CD4-positive, alpha-beta T cell treated with Interferon gamma for 1 hour (primary cell): ENCODE data around the gene SLC7A11.

ENCODE experiments used
- DNase-seq: peaks from one replicate; pipeline ENCODE4 v3.0.0-alpha.2; 2020

SLC7A11 gene

GRCh38 chr4:138242076-138242833 lies at the start of gene SLC7A11:
Gene SLC7A11 (minus strand): TSS chr4:138242349. CDS start chr4:138242069, 280 bp downstream.
- DNase-seq, result peak; percentile 66

- DNase-seq, result no peak
Observed at GRCh38 chr4:138291431-138291830, 49.3 kb upstream of the SLC7A11 start.

DNA sequence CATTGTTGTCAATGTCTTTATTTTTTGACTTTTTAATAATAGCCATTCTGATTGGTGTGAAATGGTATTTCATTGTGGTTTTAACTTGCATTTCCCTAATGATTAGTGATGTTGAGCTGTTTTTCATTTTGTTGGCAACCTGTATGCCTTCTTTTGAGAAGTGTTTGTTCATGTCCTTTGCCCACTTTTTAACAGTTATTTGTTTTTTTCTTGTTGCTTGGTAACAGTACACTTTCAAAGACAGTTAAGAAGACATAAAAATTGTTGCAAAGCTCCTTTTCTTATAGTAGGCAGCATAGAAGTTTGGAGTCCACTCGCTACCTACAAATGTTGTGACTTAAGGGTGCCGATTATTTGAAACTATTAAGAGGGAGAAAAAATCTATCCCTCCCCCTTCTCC lies 48.7 kb upstream of the SLC7A11 start:
- no peak for DNase-seq

DNA sequence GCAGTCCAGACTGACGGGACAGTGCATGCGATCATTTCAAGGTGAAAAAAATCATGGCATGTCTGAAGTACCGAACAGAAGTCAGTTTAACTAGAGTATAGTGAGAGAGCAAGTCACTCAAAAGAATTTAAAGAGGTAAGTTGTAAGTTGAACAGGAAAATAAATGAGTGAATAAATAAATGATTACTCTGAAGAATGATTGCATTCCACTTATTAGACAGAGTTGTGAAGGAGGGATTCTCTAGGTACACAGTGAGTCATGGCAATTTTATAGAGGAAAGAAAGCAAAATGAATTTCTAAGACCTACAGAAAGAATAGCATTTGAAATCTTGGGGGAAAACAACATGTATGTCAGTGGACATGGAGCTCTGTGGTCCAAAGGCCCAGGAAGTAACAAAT lies 37.1 kb upstream of the SLC7A11 start:
- DNase-seq, result no peak

DNA sequence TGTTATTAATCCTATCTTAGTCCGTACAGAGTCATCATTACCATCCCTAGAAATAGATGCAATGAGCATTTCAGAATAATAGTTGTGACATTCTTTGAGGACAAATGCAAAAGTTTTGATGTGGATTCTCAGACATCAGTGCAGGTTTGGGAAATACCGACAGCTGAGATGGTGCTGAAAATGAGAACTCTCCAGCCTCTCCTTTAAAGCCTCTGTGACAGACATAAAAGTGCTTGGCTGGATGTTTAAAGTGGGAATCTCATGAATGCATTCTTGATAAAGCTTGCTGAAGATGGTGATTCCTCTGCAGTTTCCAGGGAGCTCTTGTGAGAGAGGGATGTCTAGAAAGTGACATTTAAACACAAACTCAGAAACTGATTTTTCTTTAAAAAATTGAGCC lies 35.0 kb upstream of the SLC7A11 start:
- DNase-seq, result no peak

DNA sequence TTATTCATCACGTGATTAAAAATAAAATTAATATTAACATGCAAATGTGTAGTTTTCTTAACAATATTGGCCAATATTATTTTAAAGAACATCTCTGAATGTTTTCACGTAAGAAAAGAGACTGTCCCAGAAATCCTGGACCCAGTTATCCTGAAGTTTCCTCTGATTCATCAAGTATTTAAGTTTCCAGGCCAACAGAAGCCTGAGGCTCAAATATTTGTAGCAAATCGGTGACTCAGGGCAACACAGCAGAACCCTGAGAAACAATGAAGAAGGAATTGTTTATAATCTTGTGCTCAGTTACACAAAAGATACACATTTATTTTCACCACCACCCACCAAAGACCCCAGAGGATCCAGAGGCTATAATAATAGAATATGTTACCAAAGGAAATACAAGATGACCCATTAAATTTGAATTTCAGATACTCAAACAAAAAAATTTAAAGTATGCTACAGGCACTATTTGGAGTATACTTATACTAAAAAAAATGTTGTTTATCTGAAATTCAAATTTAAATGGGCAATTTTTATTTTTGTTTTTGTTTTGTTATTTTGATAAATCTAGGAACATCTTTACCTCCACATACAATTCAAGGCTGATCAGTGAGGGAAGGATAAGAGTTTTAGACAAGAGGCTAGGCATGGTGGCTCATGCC lies 33.9 kb upstream of the SLC7A11 start:
- DNase-seq, result no peak

DNA sequence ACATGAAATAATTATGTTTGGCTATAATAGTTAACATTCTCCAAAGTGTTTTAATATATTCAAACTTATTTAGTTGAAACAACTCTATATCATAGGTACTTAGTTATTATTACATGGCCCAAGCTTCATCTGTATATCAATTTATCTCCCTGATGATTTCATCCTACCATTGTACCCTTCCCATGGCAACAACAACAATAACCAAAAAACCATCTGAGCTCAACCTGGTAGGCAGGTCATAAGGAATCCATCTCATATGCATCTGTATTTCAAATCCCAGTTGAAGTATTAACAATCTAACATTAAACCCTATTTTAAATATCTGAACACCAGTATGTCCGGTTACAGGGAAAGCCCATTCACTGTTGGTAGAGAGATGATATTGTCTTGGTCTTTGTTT lies 33.1 kb upstream of the SLC7A11 start:
- DNase-seq, result no peak

DNA sequence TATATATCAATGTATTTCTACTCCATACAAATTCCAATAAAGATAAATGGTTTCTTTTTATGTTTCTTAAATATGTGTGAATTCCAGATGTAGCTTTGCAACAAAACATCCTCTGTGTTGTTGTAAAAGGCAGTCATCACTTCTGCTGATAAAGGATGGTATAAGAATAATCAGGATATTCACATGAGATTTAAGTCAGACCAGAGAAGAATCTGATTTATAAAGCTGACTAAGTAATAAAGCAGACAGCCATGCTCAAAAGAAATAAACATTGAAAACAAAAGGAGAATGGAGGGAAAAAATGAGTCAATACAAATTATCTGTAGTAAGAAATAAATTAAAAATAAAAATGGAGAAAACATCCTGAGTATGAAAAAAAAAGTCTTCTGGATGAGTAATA lies 27.0 kb upstream of the SLC7A11 start:
- no peak for DNase-seq

- no peak for DNase-seq
Observed at GRCh38 chr4:138267835-138268234, 25.7 kb upstream of the SLC7A11 start.

GRCh38 chr4:138266948-138267347 lies 24.8 kb upstream of the SLC7A11 start:
- no peak for DNase-seq

DNA sequence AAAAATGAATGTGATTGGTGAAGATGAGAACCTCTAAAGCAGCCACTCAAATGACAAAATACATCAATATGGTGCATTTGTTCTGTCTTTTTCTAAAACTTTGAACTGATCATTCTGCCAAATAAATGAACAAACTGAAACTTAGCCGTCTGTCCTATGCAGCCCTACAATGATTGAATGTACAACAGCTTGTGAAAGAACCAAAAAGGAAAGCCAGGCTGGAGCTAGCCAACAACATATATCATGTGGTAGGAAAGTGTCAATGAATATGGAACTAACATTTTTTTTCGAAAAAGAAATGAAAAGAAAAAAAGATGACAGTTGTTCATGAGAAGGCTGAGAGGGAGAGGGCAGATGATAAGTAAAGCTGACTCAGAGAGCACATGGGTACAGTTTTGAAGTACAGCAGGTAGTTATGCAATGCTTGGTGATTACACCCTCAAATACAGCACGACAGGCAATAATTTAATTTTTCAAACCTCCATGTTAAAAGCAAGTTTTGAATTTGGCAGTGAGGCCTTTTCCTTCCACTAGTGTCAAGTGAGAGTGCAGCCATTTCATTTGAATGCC lies 21.2 kb upstream of the SLC7A11 start:
- no peak for DNase-seq

DNA sequence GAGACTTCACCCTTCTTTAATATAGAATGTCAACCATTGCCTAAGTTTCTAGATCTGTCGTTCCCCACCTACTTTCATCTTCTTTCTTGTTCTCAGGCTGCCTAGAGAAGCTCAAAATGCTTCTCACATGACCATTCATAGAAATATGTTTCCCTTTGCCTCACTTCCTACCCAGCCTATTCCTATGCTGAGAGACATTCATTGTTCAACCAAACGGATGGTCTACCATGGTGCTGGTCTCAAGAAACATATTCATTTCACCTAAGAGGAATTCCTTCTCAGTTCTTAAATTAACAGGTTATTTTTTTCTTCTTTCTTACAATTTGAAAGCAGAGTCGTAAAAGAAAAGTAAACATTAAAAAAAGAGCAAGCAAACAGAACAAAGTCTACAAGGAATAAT lies 20.3 kb upstream of the SLC7A11 start:
- no peak for DNase-seq

- no peak for DNase-seq
Observed at GRCh38 chr4:138262030-138262429, 19.9 kb upstream of the SLC7A11 start.

DNA sequence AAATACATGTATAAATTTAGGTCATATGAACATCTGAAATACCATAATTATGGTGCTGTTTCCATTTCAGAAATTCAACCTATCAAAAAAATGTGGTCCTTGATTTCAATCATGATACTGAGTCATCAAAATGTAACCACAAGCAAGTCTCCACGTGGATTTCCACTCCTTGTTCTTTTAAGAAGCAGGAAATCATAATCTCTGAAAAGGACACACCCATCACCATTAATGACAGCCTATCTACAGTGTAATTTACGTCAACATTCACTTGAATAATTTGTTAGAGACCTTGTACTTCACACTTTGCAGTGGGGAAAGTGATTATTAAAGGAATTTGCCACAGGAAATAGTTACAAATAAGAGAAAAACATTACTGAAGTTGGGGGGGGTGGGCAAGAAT lies 17.7 kb upstream of the SLC7A11 start:
- DNase-seq, result no peak

GRCh38 chr4:138259271-138259670 lies 17.1 kb upstream of the SLC7A11 start:
- no peak for DNase-seq

- DNase-seq, result no peak
Observed at GRCh38 chr4:138256608-138257007, 14.5 kb upstream of the SLC7A11 start.

- DNase-seq, result no peak
Observed at GRCh38 chr4:138255917-138256597, 13.9 kb upstream of the SLC7A11 start.

DNA sequence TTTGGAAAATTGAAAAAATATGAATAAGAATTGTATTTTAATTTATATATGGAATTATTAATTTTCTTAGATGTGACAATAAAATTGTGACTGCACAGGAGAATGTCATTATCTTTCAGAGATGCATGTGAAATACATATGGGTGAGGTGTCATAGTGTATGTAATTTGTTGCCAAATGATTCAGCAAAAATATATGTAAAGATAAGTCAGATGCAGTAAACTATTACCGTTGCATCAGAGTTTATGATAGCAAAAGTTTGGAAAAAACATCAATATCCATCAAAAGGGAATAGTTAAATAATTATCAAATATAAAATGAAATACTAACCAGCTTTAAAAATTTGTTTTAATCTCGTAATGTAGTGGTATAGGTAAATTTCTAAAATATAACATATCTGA lies 10.4 kb upstream of the SLC7A11 start:
- no peak for DNase-seq

DNA sequence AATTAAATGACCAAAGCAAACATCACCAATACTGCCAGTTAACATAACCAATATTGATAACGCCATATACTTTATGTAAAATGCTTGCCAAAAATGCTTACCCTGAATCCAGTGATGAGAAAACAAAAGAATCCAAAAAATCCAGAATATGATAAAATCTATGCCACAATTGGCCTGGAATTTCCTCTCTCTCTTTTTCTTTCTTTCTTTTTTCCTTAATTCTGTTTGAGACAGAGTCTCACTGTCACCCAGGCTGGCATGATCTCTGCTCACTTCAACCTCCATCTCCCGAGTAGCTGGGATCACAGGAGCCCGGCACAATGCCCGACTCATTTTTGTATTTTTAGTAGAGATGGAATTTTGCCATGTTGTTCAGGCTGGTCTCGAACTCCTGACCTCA lies 9.8 kb upstream of the SLC7A11 start:
- no peak for DNase-seq

DNA sequence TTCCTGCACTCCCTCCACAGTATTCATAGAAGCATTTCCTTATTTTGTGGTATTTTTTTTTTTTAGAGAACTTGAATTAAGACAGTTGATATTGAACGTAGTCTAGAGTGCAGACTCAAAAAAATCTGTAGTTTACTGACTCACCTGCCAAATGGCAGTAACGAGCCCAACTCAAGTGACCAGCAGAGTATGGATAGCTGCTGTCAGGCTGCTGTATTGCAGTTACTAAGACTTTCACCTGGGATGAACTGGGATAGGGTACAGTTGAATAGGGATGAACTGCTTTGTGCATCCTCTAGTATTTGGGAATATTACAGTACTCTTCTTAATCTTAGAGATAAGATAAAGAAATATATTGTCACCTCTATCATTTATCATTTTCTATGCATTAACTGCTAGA lies 7.0 kb upstream of the SLC7A11 start:
- no peak for DNase-seq

DNA sequence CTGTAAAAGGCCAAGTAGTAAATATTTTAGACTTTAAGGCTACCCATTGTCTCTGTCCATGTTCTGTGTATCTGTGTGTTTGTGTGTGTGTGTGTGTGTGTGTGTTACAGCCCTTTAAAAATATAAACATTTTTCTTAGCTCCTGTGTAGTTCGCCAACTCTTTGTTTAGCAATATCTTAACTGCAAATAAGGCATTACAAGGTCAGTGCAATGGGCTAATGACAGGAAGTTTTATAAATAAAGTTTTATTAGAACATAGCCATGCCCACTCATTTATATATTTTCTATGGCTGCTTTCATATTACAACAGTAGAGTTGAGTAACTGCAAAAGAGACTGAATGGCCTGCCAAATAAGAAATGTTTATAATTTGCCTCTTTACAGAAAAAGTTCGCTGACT lies 5.9 kb upstream of the SLC7A11 start:
- DNase-seq, result no peak

DNA sequence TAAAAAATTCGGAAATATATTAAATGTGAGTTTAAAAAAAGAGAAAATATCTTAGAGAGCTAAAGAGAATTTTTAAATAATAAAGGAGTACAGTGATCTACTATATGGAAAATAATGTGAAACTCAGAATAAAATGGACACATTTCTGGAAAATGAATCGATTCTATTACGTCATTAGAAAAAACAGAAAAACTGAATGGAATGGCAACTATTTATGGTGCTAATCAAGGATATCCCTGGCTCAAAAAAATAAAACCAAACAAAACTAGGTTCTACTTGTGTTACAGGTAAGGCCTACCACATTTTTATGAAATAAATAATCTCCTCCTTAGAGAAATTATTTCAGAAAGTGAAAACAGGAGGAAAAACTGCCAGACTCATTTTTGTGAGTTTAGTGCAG lies 5.5 kb upstream of the SLC7A11 start:
- DNase-seq, result no peak

DNA sequence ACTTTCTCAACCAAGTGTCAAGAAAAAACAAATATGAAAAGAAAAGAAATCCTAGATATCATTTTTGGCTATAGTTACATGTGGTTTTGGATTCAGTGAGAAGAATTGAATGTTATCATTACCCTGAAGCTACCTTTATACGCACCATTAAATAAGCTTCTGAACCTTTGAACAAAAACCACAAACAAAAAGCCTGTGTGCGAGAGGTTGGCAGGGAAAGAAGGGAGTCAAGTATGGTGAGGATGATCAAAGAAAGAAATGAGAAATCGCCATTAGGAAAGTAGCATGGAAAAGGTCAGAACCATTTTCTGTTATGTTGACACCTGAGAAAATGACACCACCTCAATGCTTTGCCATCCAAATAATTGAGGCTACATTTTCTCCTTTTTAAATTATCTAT lies 1.2 kb upstream of the SLC7A11 start:
- no peak for DNase-seq

- DNase-seq, result no peak
Observed at GRCh38 chr4:138242834-138243156, 646 bp upstream of the SLC7A11 start.
